GM10847 (cell line): Measurements from ENCODE around the gene TRIL.

Experiments used
- POLR2A ChIP-seq: IDR thresholded peaks from 2 replicates; pipeline ENCODE4 v1.6.1; 2011; ENCODE audit not compliant: insufficient read length; ENCODE audit errors: extremely low read depth

TRIL gene

DNA sequence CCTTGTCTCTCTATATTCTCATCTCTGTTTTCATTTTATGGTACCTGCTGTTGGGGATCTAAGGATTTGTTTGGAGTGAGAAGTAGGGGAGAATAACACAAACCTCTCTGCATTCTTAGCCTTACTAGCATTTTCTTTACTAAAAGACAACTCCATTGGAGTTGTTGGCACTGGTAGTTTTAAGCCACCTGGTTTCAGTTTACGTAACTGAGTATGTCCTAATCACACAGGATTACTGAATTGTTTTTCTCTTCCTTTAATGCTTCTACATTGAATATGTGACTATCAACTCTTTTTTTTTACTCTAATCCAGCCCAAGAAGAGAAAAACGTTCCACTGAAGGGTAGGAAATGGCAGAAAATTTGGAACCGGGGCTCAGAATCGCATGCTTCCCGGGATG, 30.0 kb upstream of the TRIL start:
- no peak for TF ChIP-seq POLR2A

DNA sequence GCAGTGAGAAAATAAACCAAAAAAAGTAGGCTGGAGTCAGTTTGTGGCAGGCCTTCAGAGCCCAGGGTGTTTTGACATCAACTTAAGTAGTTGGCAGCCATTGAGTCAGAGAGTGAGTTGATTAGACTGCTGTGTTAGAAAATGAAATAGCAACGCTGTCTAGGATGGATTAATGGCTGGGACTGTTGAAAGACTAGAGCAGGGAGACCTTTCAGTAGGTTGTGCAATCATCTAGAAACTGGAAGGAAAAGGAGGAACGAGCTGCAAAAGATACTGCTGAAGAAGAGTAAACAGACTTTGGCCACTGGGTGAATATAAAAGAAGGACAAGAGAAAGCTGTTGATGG, 28.6 kb upstream of the TRIL start:
- no peak for TF ChIP-seq POLR2A

DNA sequence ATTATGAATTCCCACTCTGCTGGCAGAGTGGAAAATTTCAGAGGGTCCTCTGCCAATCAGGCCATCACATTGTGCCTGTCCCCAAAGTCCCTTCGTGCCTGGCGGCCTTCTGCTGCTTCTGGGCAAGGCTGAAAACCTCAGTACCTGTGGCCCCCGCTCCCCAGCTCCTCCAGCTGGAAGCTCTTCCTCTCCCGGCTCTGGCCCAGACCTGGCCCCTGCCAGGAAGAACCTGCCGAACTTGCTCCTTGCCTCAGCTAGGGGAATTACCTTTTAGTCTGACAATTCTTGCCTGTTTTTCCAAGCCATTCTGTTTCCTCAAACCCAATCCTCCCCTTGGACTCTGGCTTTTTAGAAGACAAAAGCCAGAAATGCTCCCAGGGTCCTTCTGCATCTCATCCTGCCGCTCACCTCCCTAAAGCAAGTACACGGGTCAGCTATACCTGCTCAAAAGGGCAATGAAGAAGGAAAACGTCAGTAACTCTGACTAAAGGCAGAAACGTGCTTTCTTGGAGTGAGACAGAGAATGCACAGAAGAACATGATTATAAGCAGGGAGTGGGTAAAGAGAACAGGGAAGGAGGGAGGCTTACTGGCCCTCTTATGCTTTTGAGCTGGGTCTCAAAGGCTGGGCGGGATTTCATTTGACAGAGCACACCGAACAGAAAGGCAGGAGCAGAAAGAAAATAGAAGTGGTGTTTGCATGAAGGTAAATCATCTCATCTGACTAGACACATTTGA, 28.1 kb upstream of the TRIL start:
- TF ChIP-seq POLR2A = no peak

DNA sequence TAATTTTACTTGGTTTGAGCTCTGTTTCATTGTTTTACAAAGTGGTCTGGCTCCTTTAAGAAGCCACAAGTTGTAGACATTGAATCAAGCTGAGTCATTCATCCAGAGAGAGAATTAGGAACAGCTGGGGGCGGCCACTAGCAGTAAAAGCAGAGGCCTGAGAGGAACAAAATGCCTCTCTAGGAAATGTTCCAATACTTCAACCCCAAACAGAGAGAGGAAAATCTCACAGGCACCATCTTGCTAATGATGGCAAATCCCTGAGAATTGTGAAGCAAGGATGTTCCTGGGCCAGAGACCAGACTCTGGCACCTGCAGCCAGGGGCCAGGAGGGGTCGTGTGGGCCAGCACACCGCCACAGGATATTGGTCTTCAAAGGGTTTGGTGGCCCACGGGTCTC, 26.5 kb upstream of the TRIL start:
- no peak for TF ChIP-seq POLR2A

DNA sequence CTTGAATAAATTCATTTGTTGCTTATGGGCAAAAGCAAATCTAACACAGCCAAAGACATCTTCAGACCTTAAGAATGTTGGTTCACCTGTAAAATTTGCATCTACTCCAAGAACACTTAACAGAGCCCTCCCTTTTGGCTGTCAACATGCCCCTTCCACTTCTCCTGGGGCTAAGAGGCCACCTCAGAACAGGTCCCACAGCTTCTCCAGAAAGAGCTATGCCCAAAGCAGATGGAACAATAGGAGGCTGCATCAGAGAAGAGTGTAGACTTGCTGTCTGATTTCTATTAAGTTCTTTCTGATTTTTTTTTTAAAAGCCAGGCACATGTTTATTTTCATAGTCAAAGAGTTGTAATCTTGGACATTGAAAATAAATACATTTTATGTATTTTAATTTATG, 26.1 kb upstream of the TRIL start:
- no peak for TF ChIP-seq POLR2A

DNA sequence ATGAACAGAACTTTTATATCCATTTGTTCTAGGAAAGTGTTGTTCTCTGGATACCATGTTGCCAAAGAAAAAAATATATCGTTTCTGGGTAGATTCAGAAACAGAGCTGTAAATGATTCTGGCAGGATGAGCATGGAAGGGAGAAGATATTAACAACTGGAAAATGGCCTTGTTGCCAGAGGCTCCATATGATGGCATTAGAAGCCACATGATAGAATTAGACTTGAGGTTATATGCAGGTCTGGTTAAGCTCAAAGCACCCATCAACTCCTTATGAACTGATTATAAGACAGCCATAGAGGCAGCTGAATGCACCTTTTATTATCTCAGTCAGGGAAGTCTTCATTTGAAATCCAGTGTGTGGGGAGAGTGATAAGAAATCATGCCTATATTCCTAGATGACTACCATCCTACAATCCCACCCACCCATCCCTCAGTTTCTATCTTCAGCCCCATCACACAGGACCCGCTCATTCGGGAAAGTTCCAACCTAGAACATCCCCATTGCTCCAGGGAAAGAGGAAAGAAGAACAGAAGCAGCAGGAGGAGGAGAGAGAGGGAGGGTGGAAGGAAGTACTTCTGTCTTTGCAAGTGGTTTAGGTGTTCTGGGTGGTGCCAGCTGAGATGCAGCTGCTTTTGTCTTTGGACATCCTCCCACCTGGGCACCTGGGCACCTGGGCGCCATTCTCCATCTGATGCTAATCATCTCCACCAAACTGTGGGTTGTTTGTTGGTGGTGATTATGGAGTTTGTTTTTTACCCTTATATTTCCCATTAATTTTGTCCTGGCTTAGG, 25.5 kb upstream of the TRIL start:
- no peak for TF ChIP-seq POLR2A

DNA sequence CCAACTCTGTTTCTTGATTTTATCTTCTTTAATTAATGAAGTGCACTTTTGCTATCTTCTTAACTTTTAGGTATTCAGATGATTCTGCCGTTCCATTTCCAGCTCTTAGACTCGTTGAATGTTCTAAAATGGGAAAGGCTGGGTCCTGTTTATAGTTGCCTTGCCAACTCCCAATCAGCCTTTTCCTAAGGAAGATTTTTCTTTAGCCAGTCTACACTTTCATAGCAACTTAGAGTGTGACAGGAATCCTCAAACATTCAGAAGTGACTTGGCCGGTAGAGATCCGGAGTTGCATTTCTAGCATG, 23.0 kb upstream of the TRIL start:
- TF ChIP-seq POLR2A = no peak

DNA sequence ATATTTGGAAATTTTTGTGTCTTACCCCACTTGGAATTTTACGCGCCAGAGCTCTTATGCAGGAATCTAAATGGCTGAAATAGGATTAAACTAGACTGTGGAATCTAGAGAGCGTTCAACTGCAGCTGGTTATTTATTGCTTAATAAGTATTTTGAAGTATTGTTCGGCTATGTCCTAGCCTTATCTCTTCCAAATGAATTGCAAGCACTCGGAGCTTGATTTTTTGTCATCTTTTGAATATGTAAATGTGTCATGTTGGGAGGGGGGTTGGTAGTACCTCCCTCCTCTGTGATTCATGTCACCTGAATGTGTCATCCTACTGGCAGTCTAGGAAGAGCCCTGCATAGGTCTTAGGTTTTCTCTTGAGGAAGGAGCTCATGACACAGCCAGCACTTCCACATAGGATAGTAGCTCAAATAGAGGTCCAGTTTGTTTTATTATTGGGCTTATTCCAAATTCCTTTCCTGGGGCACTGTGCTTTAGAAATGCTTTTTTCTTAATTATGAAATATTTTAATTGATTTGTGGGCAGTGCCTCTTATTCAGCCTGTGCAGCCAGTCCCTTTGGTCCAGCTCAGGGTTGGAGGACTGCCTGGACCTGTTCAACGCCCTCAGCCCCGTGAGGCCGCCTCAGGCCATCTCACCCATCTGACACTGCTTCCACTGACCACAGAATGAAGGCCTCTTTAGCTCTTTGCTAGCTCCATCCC, 22.5 kb upstream of the TRIL start:
- TF ChIP-seq POLR2A = no peak

DNA sequence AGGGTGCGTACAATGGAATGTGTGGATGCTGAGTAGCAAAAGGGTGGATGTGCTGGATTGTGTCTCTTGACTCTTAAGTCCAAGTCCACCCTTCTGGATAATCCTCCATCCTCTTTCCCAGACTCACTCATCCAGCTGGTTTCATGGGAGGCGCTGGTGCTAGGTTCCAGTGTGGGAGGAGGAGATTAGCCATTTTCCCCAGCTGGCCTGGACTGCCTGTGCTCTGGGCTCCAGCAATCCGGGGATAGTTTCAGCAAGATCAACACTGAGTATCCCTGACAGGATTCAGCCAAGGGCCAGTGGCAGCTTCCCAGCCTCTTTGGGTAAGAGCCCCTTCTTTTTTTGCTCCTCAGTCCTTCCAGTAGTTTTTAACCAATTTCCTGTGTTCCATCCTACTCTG, 21.6 kb upstream of the TRIL start:
- TF ChIP-seq POLR2A = no peak

DNA sequence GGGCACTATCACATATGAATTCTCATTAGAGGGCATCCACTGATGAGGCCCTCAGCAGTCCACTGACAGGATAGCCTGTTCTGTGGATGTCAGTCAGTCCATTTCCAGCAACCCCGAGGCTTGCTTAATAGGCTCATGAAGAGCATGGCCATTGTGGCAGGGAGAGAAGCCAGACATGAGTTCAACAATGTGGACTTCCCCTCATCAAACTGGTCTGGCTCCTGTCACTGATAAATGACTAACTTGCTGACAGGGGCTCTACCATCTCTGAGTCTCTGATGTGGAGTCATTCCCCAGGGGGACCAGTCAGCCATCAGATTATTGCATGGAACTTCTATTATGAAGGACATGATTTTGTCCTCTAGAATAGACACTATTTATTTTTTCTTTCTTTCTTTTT, 19.8 kb upstream of the TRIL start:
- TF ChIP-seq POLR2A = no peak

DNA sequence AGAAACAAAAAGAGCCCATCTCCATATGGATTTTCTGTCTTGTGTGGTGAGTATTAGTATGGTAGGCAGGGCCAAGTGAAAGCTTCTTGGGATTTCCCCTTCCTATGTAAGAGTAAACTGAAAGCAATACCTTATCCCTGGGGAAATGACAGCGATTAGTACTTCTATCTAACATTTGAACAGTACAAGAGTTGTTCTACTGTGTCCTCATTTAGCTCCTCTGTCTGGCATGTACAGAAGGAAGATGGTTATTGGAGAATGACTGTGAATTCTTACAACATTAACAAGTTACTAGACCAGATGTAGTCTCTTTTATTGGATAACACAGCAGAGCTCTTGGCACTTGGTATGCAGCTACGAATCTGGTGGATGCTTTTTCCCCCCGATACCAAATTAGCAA, 17.9 kb upstream of the TRIL start:
- TF ChIP-seq POLR2A = no peak

DNA sequence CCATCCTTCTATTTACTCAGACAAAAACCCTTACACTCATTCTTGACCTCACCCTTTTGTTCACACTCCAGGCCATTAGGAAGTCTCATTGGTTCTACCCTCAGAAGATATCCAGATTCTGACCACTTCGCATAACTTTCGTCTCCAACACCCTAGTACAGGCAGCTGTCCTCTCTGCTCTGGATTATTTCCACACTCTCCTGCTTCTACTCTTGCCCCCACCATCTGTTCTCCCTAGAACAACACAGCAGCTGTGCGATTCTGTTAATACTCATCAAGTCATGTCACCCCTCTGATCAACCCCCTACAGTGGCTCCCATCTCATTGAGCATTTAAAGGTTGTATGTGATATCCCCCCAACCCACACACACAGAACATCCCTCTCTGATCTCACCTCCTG, 15.5 kb upstream of the TRIL start:
- TF ChIP-seq POLR2A = no peak

DNA sequence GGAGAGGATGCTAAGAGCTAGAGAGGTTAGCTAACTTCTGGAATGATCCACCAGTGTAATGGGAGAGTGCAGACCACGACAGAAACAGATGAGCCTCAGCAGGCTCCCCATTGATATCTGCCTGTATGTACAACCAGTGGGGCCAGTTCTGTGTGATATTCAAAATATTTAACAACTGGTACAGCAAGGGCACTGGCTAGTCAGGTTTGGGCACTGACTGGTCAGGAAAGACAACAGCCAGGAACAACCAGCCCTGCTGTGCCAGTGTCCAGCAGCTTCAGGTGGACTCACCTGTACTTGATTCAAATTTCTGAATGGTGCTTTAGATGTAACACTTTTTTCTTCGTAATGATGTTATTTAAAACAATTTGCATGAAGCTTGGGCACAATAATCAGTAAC, 5.9 kb upstream of the TRIL start:
- no peak for TF ChIP-seq POLR2A

DNA sequence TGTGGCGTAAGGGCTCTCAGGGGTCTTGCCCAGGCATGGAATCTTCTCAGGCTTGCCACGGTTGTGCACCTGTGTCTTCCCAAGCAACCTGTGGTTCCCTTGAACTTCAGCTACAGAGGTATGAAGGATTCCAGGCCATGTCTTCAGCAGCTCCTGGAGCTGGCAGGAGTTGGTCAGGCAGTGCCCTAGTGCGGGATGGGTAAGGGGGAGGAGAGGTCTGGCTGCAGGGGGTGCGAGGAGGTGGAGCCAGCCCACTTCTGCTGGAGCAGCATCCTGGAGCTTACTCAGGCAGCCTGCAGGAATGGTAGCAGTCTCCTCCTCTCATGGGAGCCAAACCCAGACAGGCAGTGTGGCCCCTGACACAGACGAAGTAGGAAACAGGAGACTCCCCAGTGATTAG, 3.8 kb upstream of the TRIL start:
- TF ChIP-seq POLR2A = no peak

DNA sequence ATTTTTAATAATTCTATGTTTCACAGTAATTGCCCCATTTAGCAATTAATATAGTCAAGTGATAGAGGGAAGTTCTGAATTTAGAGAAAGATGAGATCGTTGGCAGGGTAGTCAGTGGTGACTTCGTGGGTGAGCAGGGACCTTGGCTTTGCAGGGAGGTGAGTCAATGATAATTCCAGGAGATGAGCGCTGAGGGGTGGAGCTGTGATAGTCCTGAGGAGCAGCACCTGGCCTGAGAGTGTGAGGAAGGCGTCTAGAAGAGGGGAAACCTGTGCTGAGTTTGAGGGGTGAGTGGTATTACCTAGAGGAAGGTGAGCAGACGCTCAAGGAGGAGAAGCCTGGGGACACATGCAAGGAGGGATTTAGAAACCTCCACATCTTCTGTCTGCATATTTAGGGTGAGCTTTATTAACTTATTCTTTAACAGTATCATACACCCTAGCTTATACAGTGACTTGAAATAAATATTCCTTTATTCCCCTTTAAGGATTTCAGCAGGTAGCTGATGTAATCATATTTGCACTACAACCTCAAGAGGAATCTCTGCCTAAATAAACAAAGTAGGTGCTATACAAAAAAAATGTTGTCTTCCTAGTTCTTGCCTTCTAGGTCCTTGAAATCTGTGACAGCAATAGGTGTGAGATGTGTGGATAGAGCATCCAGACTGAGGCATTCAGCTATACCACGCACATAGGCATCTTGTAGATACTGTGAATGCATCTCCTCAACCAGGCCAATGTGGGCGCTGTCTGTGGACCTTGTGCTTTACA, 2.1 kb upstream of the TRIL start:
- no peak for TF ChIP-seq POLR2A

DNA sequence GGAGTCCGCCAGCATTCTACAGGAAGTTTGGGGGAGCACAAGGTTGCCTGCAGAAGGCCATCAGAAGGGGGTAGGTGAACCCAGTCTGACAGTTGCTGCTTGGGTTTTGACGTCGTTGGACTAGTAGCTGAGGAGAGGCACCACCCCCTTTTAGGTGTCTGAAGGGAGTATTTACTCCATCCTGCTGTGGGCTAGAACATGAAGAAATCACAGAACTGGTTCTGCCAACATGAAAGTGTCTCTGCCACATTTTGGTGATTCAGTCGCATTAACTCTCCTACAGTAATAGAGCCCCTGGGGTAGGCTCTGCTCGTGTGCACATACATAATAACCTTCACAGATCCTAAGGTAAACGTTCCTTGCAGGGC, 834 bp upstream of the TRIL start:
- no peak for TF ChIP-seq POLR2A

DNA sequence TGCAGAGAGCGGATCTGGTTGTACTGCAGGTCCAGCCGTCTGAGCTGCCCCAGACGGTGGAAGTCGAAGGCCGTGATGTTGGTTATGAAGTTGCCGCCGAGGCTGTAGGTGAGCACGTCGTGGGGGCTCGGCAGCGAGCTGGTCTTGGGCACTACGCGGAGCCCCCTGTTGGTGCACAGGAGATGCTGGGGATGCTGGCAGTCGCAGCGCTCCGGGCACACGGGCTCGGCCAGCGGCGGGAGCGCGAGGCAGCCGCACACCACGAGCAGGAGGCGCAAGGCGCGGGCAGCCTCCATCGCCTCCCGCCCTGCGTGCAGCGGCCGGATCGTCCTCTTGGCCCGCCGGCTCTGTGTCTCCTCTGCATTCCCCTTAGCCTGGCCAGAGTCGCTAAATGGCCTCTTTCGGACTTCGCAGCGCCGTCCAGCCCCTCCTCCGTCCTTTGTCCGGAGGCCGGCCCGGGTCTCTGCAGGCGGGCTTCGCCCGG, 337 bp downstream of the TRIL start:
- TF ChIP-seq POLR2A = no peak
